Aorta (tissue), 5 donors: ENCODE results near the gene VOPP1. TPM values are rescaled to one million over a fixed set of nuclear protein-coding genes. Genes with fewer than 3 reads are reported as not detected.

Experiments used
- ATAC-seq: fragments of 200-7000 bp; cut with Tn5 transposase; one replicate; pipeline ENCODE4 v1.9.1; 2022; ENCODE audit warnings: moderate library complexity; ENCODE audit not compliant: low FRiP score
- DNase-seq, 2 donors: peaks; one replicate each; pipeline ENCODE4 v3.0.0-alpha.2; 2020
- H3K27ac ChIP-seq, 2 donors: one replicate each; pipeline ENCODE4 v1.5.1; 2013; ENCODE audit warnings: low read length in 2 of 2, mild to moderate bottlenecking in 2 of 2, moderate library complexity in 2 of 2, control low read depth in 1 of 2, inconsistent platforms in 1 of 2, low read depth in 1 of 2
- H3K27me3 ChIP-seq, 2 donors: one replicate each; pipeline ENCODE4 v1.6.1; 2013; ENCODE audit warnings: control low read depth in 1 of 2, low read length in 1 of 2, mild to moderate bottlenecking in 1 of 2, moderate library complexity in 1 of 2; ENCODE audit not compliant: insufficient read depth in 2 of 2, control insufficient read depth in 1 of 2
- H3K36me3 ChIP-seq, 2 donors: one replicate each; pipeline ENCODE4 v1.6.1; 2013; ENCODE audit warnings: control low read depth in 1 of 2, low read length in 1 of 2, mild to moderate bottlenecking in 1 of 2; ENCODE audit not compliant: insufficient read depth in 2 of 2, control insufficient read depth in 1 of 2
- H3K4me1 ChIP-seq, 2 donors: one replicate each; pipeline ENCODE4 v1.6.1; 2013; ENCODE audit warnings: low read length in 2 of 2, control low read depth in 1 of 2, mild to moderate bottlenecking in 1 of 2, moderate library complexity in 1 of 2; ENCODE audit not compliant: insufficient read depth in 2 of 2, control insufficient read depth in 1 of 2
- H3K4me3 ChIP-seq, 2 donors: one replicate each; pipeline ENCODE4 v1.5.1; 2013; ENCODE audit warnings: low read length in 2 of 2, control low read depth in 1 of 2, mild to moderate bottlenecking in 1 of 2
- H3K9me3 ChIP-seq: one replicate; pipeline ENCODE4 v1.6.1; 2013; ENCODE audit warnings: mild to moderate bottlenecking, low read length; ENCODE audit not compliant: control insufficient read depth
- WGBS, 2 donors: extraction: QIAGEN DNeasy Blood & Tissue Kit; methylation state at CpG; one replicate each; pipeline ENCODE4 v1.1.7; 2013; 5-methylcytosine and 5-hydroxymethylcytosine counted together
- intact Hi-C, 2 donors: fragments of 100-400 bp; cut with DNase I; formaldehyde crosslinking; loops; one replicate each; pipeline versions ENCODE4 v1.14.2 to v1.15.0; 2022
- polyA plus RNA-seq, 2 donors: library from polyadenylated mRNA; stranded (reverse); fragments of 200-250 nt; gene quantifications; one replicate each; pipeline ENCODE4 v1.2.3, GENCODE V29; 2013
- total RNA-seq, 2 donors: library from RNA; stranded (reverse); fragmentation: NEBNext Ultra II Directional; extraction: Animal tissue kit (Norgen Biotek cat#: 25700); gene quantifications; one replicate each; pipeline ENCODE4 v1.2.1, GENCODE V29; 2021
- donor health status: healthy with polysubstance abuse.
- donor health status: Bipolar disorder and iron deficiency.
- donor health status: DM: no; HTN: no; CAD: no.
- donor health status: DM: no; HTN: no; CAD: no.
- donor health status: DM: yes; HTN: yes; CAD: no.

VOPP1 gene
- total and polyA plus RNA-seq, 4 donors, result 36.3 to 82.9 (median 68.5) TPM

DNA sequence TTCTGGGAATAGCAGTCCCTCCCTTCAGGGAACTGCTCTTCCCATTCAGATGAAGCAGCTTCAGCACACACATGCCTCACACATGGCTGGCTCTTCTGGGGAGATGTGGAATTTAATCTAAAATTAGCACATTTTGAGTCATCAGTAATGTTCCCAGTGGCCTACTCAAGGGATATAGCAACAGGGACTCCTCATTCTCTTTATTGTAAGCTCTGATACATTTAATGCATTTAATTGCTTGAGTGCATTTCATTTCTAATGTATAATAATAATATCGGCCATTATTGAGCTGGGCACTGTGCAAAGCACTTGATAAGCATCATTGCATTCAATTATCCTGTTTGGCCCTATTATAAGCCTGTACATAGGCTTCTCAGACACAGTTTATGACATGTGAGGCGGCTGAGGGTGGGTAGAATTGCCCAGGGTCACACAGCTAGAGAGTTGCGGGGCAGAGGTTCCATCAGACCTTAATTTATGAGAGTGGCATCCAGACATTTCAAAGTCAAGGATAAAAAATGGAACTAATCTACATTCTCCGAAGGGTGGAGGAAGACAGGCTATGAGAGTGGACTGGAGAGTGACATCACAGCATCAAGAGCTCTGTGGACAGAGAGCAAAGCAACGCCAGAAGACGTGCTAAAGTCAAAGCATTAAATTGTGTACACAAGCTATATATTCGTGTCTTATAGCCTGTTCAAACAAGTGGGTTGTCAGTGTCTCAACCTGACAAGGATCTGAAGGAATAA is 130.4 kb downstream of the VOPP1 start:
- Histone ChIP-seq H3K4me1 (no peaks in the 10 kb centered on the region), H3K9me3 (no peaks in the 10 kb centered on the region), H3K4me3 (no peak overlapping the region), H3K36me3 (no peaks in the 10 kb centered on the region), H3K27me3 (no peaks in the 10 kb centered on the region), H3K27ac (no peak overlapping the region)
- intact Hi-C loops, result loop anchor here in 1 of 2 donors (5.0 kb wide), 1 partner anchor 155 kb away; no protein-coding TSS in a partner anchor
- no peak for ATAC-seq
- 83 to 85% methylated on average over 7 of the region's 7 CpGs for WGBS, 2 donors
- no peak for DNase-seq

- WGBS, 2 donors, result 96 to 99% methylated on average over 5 of the region's 5 CpGs
- H3K27ac ChIP-seq, result no peak overlapping the region
- no peaks in the 10 kb centered on the region for H3K4me1 ChIP-seq
- no peak overlapping the region for H3K4me3 ChIP-seq
- no peaks in the 10 kb centered on the region for H3K27me3 ChIP-seq
- ATAC-seq (no peak), DNase-seq (no peak)
- H3K9me3 ChIP-seq, result no peaks in the 10 kb centered on the region
- intact Hi-C loops, result loop anchor here in 1 of 2 donors (5.0 kb wide), 1 partner anchor 156 kb away; no protein-coding TSS in a partner anchor
- H3K36me3 ChIP-seq, result no peaks in the 10 kb centered on the region
Measured at GRCh38 chr7:55441002-55441401, 131.3 kb downstream of the VOPP1 start.

GRCh38 chr7:55440040-55440690 is 132.1 kb downstream of the VOPP1 start:
- 82 to 85% methylated on average over 13 of the region's 13 CpGs for WGBS, 2 donors
- intact Hi-C loops, result loop anchor here in 1 of 2 donors (5.0 kb wide), 1 partner anchor 157 kb away; no protein-coding TSS in a partner anchor
- H3K4me3 ChIP-seq, result no peak overlapping the region
- H3K4me1 ChIP-seq, result no peaks in the 10 kb centered on the region
- no peaks in the 10 kb centered on the region for H3K9me3 ChIP-seq
- no peaks in the 10 kb centered on the region for H3K36me3 ChIP-seq
- H3K27ac ChIP-seq, result no peak overlapping the region
- DNase-seq (no peak), ATAC-seq (no peak)
- H3K27me3 ChIP-seq, result no peaks in the 10 kb centered on the region

- no peaks in the 10 kb centered on the region for H3K4me1 ChIP-seq
- no peaks in the 10 kb centered on the region for H3K9me3 ChIP-seq
- no peak overlapping the region for H3K4me3 ChIP-seq
- no peak overlapping the region for H3K27ac ChIP-seq
- DNase-seq (no peak), ATAC-seq (no peak)
- no peaks in the 10 kb centered on the region for H3K27me3 ChIP-seq
- intact Hi-C loops, result loop anchor here in 1 of 2 donors (5.0 kb wide), 1 partner anchor 158 kb away; no protein-coding TSS in a partner anchor
- WGBS, 2 donors, result 72 to 75% methylated on average over 9 to 10 of the region's 10 CpGs
- H3K36me3 ChIP-seq, result no peaks in the 10 kb centered on the region
Measured at GRCh38 chr7:55439627-55440026, 132.7 kb downstream of the VOPP1 start.

GRCh38 chr7:55438757-55439525 is 133.4 kb downstream of the VOPP1 start:
- Histone ChIP-seq H3K27ac (no peak overlapping the region), H3K4me3 (no peak overlapping the region), H3K27me3 (no peaks in the 10 kb centered on the region), H3K9me3 (no peaks in the 10 kb centered on the region), H3K4me1 (no peaks in the 10 kb centered on the region), H3K36me3 (no peaks in the 10 kb centered on the region)
- DNase-seq, result no peak
- 63 to 66% methylated on average over 19 of the region's 19 CpGs for WGBS, 2 donors
- no peak for ATAC-seq
- intact Hi-C loops, result no loop called here

- Histone ChIP-seq H3K9me3 (no peaks in the 10 kb centered on the region), H3K36me3 (no peaks in the 10 kb centered on the region), H3K4me1 (no peaks in the 10 kb centered on the region), H3K4me3 (no peak overlapping the region), H3K27me3 (no peaks in the 10 kb centered on the region), H3K27ac (no peak overlapping the region)
- intact Hi-C loops, result no loop called here
- DNase-seq (no peak), ATAC-seq (no peak)
- 93 to 95% methylated on average over 13 of the region's 13 CpGs for WGBS, 2 donors
Measured at GRCh38 chr7:55438085-55438756, 134.1 kb downstream of the VOPP1 start.

- Histone ChIP-seq H3K36me3 (no peaks in the 10 kb centered on the region), H3K9me3 (no peaks in the 10 kb centered on the region), H3K4me3 (no peak overlapping the region), H3K27me3 (no peaks in the 10 kb centered on the region), H3K27ac (no peak overlapping the region), H3K4me1 (no peaks in the 10 kb centered on the region)
- ATAC-seq (no peak), DNase-seq (no peak)
- WGBS, 2 donors, result 91 to 100% methylated on average over 1 of the region's 1 CpG
- intact Hi-C loops, result no loop called here
Measured at GRCh38 chr7:55437375-55437774, 134.9 kb downstream of the VOPP1 start.

GRCh38 chr7:55436457-55436856 is 135.8 kb downstream of the VOPP1 start:
- DNase-seq, result no peak
- 81 to 84% methylated on average over 10 of the region's 10 CpGs for WGBS, 2 donors
- intact Hi-C loops, result no loop called here
- no peaks in the 10 kb centered on the region for H3K4me1 ChIP-seq
- no peak overlapping the region for H3K27ac ChIP-seq
- H3K9me3 ChIP-seq, result no peaks in the 10 kb centered on the region
- no peaks in the 10 kb centered on the region for H3K36me3 ChIP-seq
- H3K4me3 ChIP-seq, result no peak overlapping the region
- ATAC-seq, result no peak
- H3K27me3 ChIP-seq, result no peaks in the 10 kb centered on the region
